HG03520 (cell line): ENCODE data around the gene RNU1-3.
"Not testable (repeated sequence)": the region's sequence is repeated elsewhere in the genome, so short reads cannot be mapped to it uniquely, and the experiment has no call there.

Source experiments
- ATAC-seq: cut with Tn5 transposase; IDR thresholded peaks from one replicate; pipeline ENCODE4 v1.9.1; 2021; ENCODE audit warnings: mild to moderate bottlenecking, moderate library complexity; ENCODE audit not compliant: unreplicated experiment

The RNU1-3 gene

GRCh38 chr1:16656981-16657683, 9.6 kb downstream of the RNU1-3 start:
- not testable (repeated sequence) for ATAC-seq

- ATAC-seq: not testable (repeated sequence)
Observed at GRCh38 chr1:16656574-16656973, 10.2 kb downstream of the RNU1-3 start.

GRCh38 chr1:16651560-16651959, 15.2 kb downstream of the RNU1-3 start:
- not testable (repeated sequence) for ATAC-seq

GRCh38 chr1:16649960-16650359, 16.8 kb downstream of the RNU1-3 start:
- ATAC-seq: not testable (repeated sequence)

GRCh38 chr1:16649390-16649789, 17.4 kb downstream of the RNU1-3 start:
- not testable (repeated sequence) for ATAC-seq

GRCh38 chr1:16648756-16649155, 18.0 kb downstream of the RNU1-3 start:
- not testable (repeated sequence) for ATAC-seq

- ATAC-seq: not testable (repeated sequence)
Observed at GRCh38 chr1:16648250-16648649, 18.5 kb downstream of the RNU1-3 start.

GRCh38 chr1:16647179-16648176, 19.3 kb downstream of the RNU1-3 start:
- ATAC-seq: not testable (repeated sequence)

- not testable (repeated sequence) for ATAC-seq
Observed at GRCh38 chr1:16646716-16647115, 20.0 kb downstream of the RNU1-3 start.

GRCh38 chr1:16646061-16646664, 20.6 kb downstream of the RNU1-3 start:
- ATAC-seq: not testable (repeated sequence)

GRCh38 chr1:16645271-16646060, 21.3 kb downstream of the RNU1-3 start:
- not testable (repeated sequence) for ATAC-seq

- peak; percentile 76 for ATAC-seq
Observed at GRCh38 chr1:16644482-16645270, 22.1 kb downstream of the RNU1-3 start.

GRCh38 chr1:16644193-16644481, 22.6 kb downstream of the RNU1-3 start:
- ATAC-seq: no peak

GRCh38 chr1:16643476-16644192, 23.1 kb downstream of the RNU1-3 start:
- peak; percentile 5 for ATAC-seq

GRCh38 chr1:16643001-16643411, 23.7 kb downstream of the RNU1-3 start:
- ATAC-seq: not testable (repeated sequence)

- ATAC-seq: not testable (repeated sequence)
Observed at GRCh38 chr1:16642025-16642966, 24.5 kb downstream of the RNU1-3 start.

GRCh38 chr1:16641159-16641975, 25.4 kb downstream of the RNU1-3 start:
- ATAC-seq: not testable (repeated sequence)
